ENCODE measurements around the gene DIABLO.

- TF ChIP-seq CTCF (IDR thresholded peaks at IDR 0.05; ENCODE audit: insufficient read depth, low read length, poor library complexity, severe bottlenecking) = no peak
- no peak for TF ChIP-seq EZH2phosphoT487 (conservative IDR thresholded peaks at IDR 0.05; ENCODE audit: low read length)
These were observed 10.1 kb downstream of the DIABLO start for GRCh38 chr12:122215771-122216170.
